ENCODE results near the gene PCLO.
"Not testable (repeated sequence)": the region's sequence is repeated elsewhere in the genome, so short reads cannot be mapped to it uniquely, and the experiment has no call there.

PCLO gene

GRCh38 chr7:83058667-83059066 is 104.0 kb downstream of the PCLO start:
- no peak for FAIRE-seq
- DNase-seq (ENCODE audit: insufficient read length, low spot score), result no peak

- no peak for DNase-seq (ENCODE audit: insufficient read length, low spot score)
- FAIRE-seq, result no peak
Observed at GRCh38 chr7:83055197-83055596, 107.5 kb downstream of the PCLO start.

GRCh38 chr7:83054472-83054871 is 108.2 kb downstream of the PCLO start:
- no peak for DNase-seq (ENCODE audit: insufficient read length, low spot score)
- no peak for FAIRE-seq

- FAIRE-seq, result no peak
- DNase-seq (ENCODE audit: insufficient read length, low spot score), result no peak
Observed at GRCh38 chr7:83053965-83054364, 108.7 kb downstream of the PCLO start.

- FAIRE-seq (no peak), DNase-seq (ENCODE audit: insufficient read length, low spot score) (no peak)
Observed at GRCh38 chr7:83040484-83040883, 122.2 kb downstream of the PCLO start.

GRCh38 chr7:83038787-83039186 is 123.9 kb downstream of the PCLO start:
- FAIRE-seq (no peak), DNase-seq (ENCODE audit: insufficient read length, low spot score) (no peak)

GRCh38 chr7:83036721-83037380 is 125.8 kb downstream of the PCLO start:
- DNase-seq (ENCODE audit: insufficient read length, low spot score) (no peak), FAIRE-seq (no peak)

GRCh38 chr7:83036130-83036529 is 126.6 kb downstream of the PCLO start:
- FAIRE-seq (no peak), DNase-seq (ENCODE audit: insufficient read length, low spot score) (no peak)

GRCh38 chr7:83032195-83032594 is 130.5 kb downstream of the PCLO start:
- DNase-seq (ENCODE audit: insufficient read length, low spot score), result no peak
- no peak for FAIRE-seq

GRCh38 chr7:83023817-83024665 is 138.6 kb downstream of the PCLO start:
- not testable (repeated sequence) for DNase-seq (ENCODE audit: insufficient read length, low spot score); FAIRE-seq

- DNase-seq (ENCODE audit: insufficient read length, low spot score) (no peak), FAIRE-seq (no peak)
Observed at GRCh38 chr7:83021032-83021431, 141.7 kb downstream of the PCLO start.

- no peak for FAIRE-seq
- DNase-seq (ENCODE audit: insufficient read length, low spot score), result no peak
Observed at GRCh38 chr7:83020161-83020560, 142.5 kb downstream of the PCLO start.

- DNase-seq (ENCODE audit: insufficient read length, low spot score) (no peak), FAIRE-seq (no peak)
Observed at GRCh38 chr7:83015916-83016315, 146.8 kb downstream of the PCLO start.

- no peak for FAIRE-seq
- DNase-seq (ENCODE audit: insufficient read length, low spot score), result no peak
Observed at GRCh38 chr7:83014546-83014945, 148.1 kb downstream of the PCLO start.

- DNase-seq (ENCODE audit: insufficient read length, low spot score), result no peak
- FAIRE-seq, result no peak
Observed at GRCh38 chr7:83011954-83012353, 150.7 kb downstream of the PCLO start.

- FAIRE-seq (no peak), DNase-seq (ENCODE audit: insufficient read length, low spot score) (no peak)
Observed at GRCh38 chr7:83005410-83005809, 157.3 kb downstream of the PCLO start.

- no peak for FAIRE-seq
Observed at GRCh38 chr7:83001362-83002040, 161.2 kb downstream of the PCLO start.

GRCh38 chr7:82998436-82998835 is 164.2 kb downstream of the PCLO start:
- no peak for FAIRE-seq
- no peak for DNase-seq (ENCODE audit: insufficient read length, low spot score)

More at GRCh38 chr7:83001362-83002040, 161.2 kb downstream of the PCLO start:
- DNase-seq (ENCODE audit: insufficient read length, low spot score), result no peak

GRCh38 chr7:82985144-82985802 is 177.4 kb downstream of the PCLO start:
- FAIRE-seq, result no peak
- DNase-seq (ENCODE audit: insufficient read length, low spot score), result no peak

- DNase-seq (ENCODE audit: insufficient read length, low spot score), result no peak
- no peak for FAIRE-seq
Observed at GRCh38 chr7:82980130-82980788, 182.4 kb downstream of the PCLO start.
